ENCODE data around the gene LCN2. TPM values are rescaled to one million over a fixed set of nuclear protein-coding genes. Genes with fewer than 3 reads are reported as not detected.

Gene LCN2
- total RNA-seq, 3 donors from 2014 or later, result not detected

- peak in 1 of 2 donors; percentile 66 for ATAC-seq
- DNase-seq, result no peak
- peaks cover 22% of the 10 kb centered on the region for H3K4me1 Mint-ChIP-seq (ENCODE audit: low read depth)
- no peaks in the 10 kb centered on the region for H3K9me3 Mint-ChIP-seq
- H3K4me3 Mint-ChIP-seq, result no peak overlapping the region
- peaks cover 6% of the 10 kb centered on the region for H3K36me3 Mint-ChIP-seq (ENCODE audit: insufficient read depth)
- no peaks in the 10 kb centered on the region for H3K27me3 Mint-ChIP-seq (ENCODE audit: low read depth)
Observed at GRCh38 chr9:128192601-128193371, 43.5 kb downstream of the LCN2 start.

GRCh38 chr9:128193469-128194096 is 44.3 kb downstream of the LCN2 start:
- no peak overlapping the region for H3K4me3 Mint-ChIP-seq
- no peaks in the 10 kb centered on the region for H3K9me3 Mint-ChIP-seq
- DNase-seq (no peak), ATAC-seq (no peak)
- H3K36me3 Mint-ChIP-seq (ENCODE audit: insufficient read depth), result no peaks in the 10 kb centered on the region
- no peaks in the 10 kb centered on the region for H3K27me3 Mint-ChIP-seq (ENCODE audit: low read depth)
- H3K4me1 Mint-ChIP-seq (ENCODE audit: low read depth), result peaks cover 17% of the 10 kb centered on the region

- Mint-ChIP-seq H3K27me3 (ENCODE audit: low read depth) (peaks cover 14% of the 10 kb centered on the region), H3K4me3 (no peak overlapping the region), H3K9me3 (no peaks in the 10 kb centered on the region), H3K36me3 (ENCODE audit: insufficient read depth) (no peaks in the 10 kb centered on the region), H3K4me1 (ENCODE audit: low read depth) (peaks cover 10% of the 10 kb centered on the region)
- ATAC-seq (no peak), DNase-seq (no peak)
Observed at GRCh38 chr9:128201441-128202369, 52.5 kb downstream of the LCN2 start.

GRCh38 chr9:128202648-128203023 is 53.4 kb downstream of the LCN2 start:
- Mint-ChIP-seq H3K27me3 (ENCODE audit: low read depth) (peaks cover 17% of the 10 kb centered on the region), H3K9me3 (no peaks in the 10 kb centered on the region), H3K4me3 (peak overlapping the region; percentile 64), H3K4me1 (ENCODE audit: low read depth) (peaks cover 10% of the 10 kb centered on the region), H3K36me3 (ENCODE audit: insufficient read depth) (no peaks in the 10 kb centered on the region)
- no peak for DNase-seq
- ATAC-seq, result no peak

Other genes starting within 250 kb of the LCN2 start
- gene ST6GALNAC6, start 249.8 kb upstream of the LCN2 start, total RNA-seq, result 10 to 100 TPM; 25.9 to 31.5 (median 31.0) TPM
- 10 to 100 TPM; 22.0 to 25.7 (median 24.7) TPM for gene ST6GALNAC4, start 232.4 kb upstream of the LCN2 start, total RNA-seq
- 1 to 10 TPM; 2.3 to 3.5 (median 2.8) TPM for gene PIP5KL1, start 218.7 kb upstream of the LCN2 start, total RNA-seq
- gene DPM2, start 211.6 kb upstream of the LCN2 start, total RNA-seq, result 10 to 100 TPM; 89.6 to 91.5 (median 89.9) TPM
- 10 to 100 TPM; 75.5 to 87.3 (median 86.0) TPM for gene EEIG1, start 168.5 kb upstream of the LCN2 start, total RNA-seq
- gene NAIF1, start 82.1 kb upstream of the LCN2 start, total RNA-seq, result 10 to 100 TPM in 1 of 3 donors, 1 to 10 TPM in 2; 9.5 to 11.2 (median 9.7) TPM
- 10 to 100 TPM; 13.9 to 16.3 (median 15.6) TPM for gene SLC25A25, start 81.2 kb upstream of the LCN2 start, total RNA-seq
- 100 to 1,000 TPM; 123 to 132 (median 123) TPM for gene PTGES2, start 21.7 kb upstream of the LCN2 start, total RNA-seq
- gene BBLN, start 10.8 kb downstream of the LCN2 start, total RNA-seq, result 10 to 100 TPM; 71.0 to 72.7 (median 71.6) TPM
- gene CIZ1, start 42.1 kb downstream of the LCN2 start, total RNA-seq, result 100 to 1,000 TPM; 117 to 128 (median 124) TPM
- gene DNM1, start 53.9 kb downstream of the LCN2 start, total RNA-seq, result under 1 TPM; 0.32 to 0.43 (median 0.40) TPM
- 10 to 100 TPM; 39.4 to 48.2 (median 46.5) TPM for gene GOLGA2, start 126.6 kb downstream of the LCN2 start, total RNA-seq
- gene SWI5, start 126.8 kb downstream of the LCN2 start, total RNA-seq, result 10 to 100 TPM; 18.6 to 19.5 (median 19.1) TPM
- gene TRUB2, start 173.0 kb downstream of the LCN2 start, total RNA-seq, result 10 to 100 TPM; 64.6 to 71.7 (median 69.7) TPM
- gene COQ4, start 173.4 kb downstream of the LCN2 start, total RNA-seq, result 10 to 100 TPM; 60.7 to 63.9 (median 62.4) TPM
- gene SLC27A4, start 191.1 kb downstream of the LCN2 start, total RNA-seq, result 10 to 100 TPM; 51.3 to 59.0 (median 56.0) TPM
- 100 to 1,000 TPM in 2 of 3 donors, 10 to 100 TPM in 1; 93.3 to 106 (median 104) TPM for gene URM1, start 221.9 kb downstream of the LCN2 start, total RNA-seq

All from activated T-cell treated with anti-CD3 and anti-CD28 coated beads, Interleukin-2, amount 50 U/mL, for 4 hours (primary cell).